GM23338 (cell line): Measurements from ENCODE around the gene PLA2G5. TPM values are rescaled to one million over a fixed set of nuclear protein-coding genes. Genes with fewer than 3 reads are reported as not detected.

ENCODE experiments used
- ATAC-seq: fragments of 200-7000 bp; cut with Tn5 transposase; 3 replicates; pipeline ENCODE4 v1.9.1; 2020
- DNase-seq: peaks from one replicate; pipeline ENCODE4 v3.0.0-alpha.2; 2015; ENCODE audit warnings: low spot score
- H2AFZ ChIP-seq: fragments of 200-600 bp; sonication (generic); 2 replicates; pipeline ENCODE4 v1.8.0; 2016; ENCODE audit warnings: antibody characterized with exemption, mild to moderate bottlenecking, moderate library complexity
- H3F3A ChIP-seq: fragments of 200-600 bp; sonication (generic); replicated peaks from 2 replicates; pipeline ENCODE4 v1.8.0; 2017; ENCODE audit warnings: antibody characterized with exemption, mixed run types, low read depth
- H3K27ac ChIP-seq: fragments of 200-600 bp; sonication (generic); 2 replicates; pipeline ENCODE4 v1.6.1; 2016; ENCODE audit warnings: low read depth
- H3K27me3 ChIP-seq: fragments of 200-600 bp; sonication (generic); 2 replicates; pipeline ENCODE4 v1.8.0; 2016; ENCODE audit warnings: mild to moderate bottlenecking, mixed run types, moderate library complexity; ENCODE audit not compliant: insufficient read depth
- H3K36me3 ChIP-seq: fragments of 200-600 bp; sonication (generic); 2 replicates; pipeline ENCODE4 v1.8.0; 2016; ENCODE audit warnings: mild to moderate bottlenecking; ENCODE audit not compliant: insufficient read depth
- H3K4me1 ChIP-seq: fragments of 200-600 bp; sonication (generic); 2 replicates; pipeline ENCODE4 v1.8.0; 2016; ENCODE audit warnings: mild to moderate bottlenecking, moderate library complexity; ENCODE audit not compliant: insufficient read depth
- H3K4me2 ChIP-seq: fragments of 200-600 bp; sonication (generic); 2 replicates; pipeline ENCODE4 v1.7.1; 2017; ENCODE audit warnings: mixed run types
- H3K4me3 ChIP-seq: fragments of 200-600 bp; sonication (generic); 2 replicates; pipeline ENCODE4 v1.6.1; 2016; ENCODE audit warnings: mixed run types
- H3K79me2 ChIP-seq: fragments of 200-600 bp; sonication (generic); replicated peaks from 2 replicates; pipeline ENCODE4 v1.8.0; 2017; ENCODE audit warnings: mild to moderate bottlenecking; ENCODE audit not compliant: insufficient read depth
- H3K9me2 ChIP-seq: fragments of 200-600 bp; sonication (generic); 2 replicates; pipeline ENCODE4 v1.8.0; 2017; ENCODE audit not compliant: insufficient read depth
- H4K20me1 ChIP-seq: fragments of 200-600 bp; sonication (generic); replicated peaks from 2 replicates; pipeline ENCODE4 v1.8.0; 2017; ENCODE audit warnings: mild to moderate bottlenecking; ENCODE audit not compliant: insufficient read depth
- H3K27ac Mint-ChIP-seq: 2 replicates; pipeline ENCODE4 v1.8.0; 2020; ENCODE audit warnings: inconsistent platforms, mild to moderate bottlenecking, moderate library complexity, mixed read lengths
- H3K27me3 Mint-ChIP-seq: 3 replicates; pipeline ENCODE4 v1.8.0; 2022; ENCODE audit warnings: low read depth, mild to moderate bottlenecking, moderate library complexity, mixed read lengths, inconsistent platforms; ENCODE audit not compliant: insufficient read depth, poor library complexity
- H3K36me3 Mint-ChIP-seq: 3 replicates; pipeline ENCODE4 v1.8.0; 2021; ENCODE audit warnings: low read depth, mild to moderate bottlenecking, inconsistent platforms, moderate library complexity, mixed read lengths
- H3K4me1 Mint-ChIP-seq: 3 replicates; pipeline ENCODE4 v1.8.0; 2020; ENCODE audit warnings: mild to moderate bottlenecking, inconsistent platforms, mixed read lengths
- H3K4me3 Mint-ChIP-seq: 3 replicates; pipeline ENCODE4 v1.8.0; 2021; ENCODE audit warnings: moderate library complexity, mild to moderate bottlenecking, inconsistent platforms, mixed read lengths
- H3K9me3 Mint-ChIP-seq: 3 replicates; pipeline ENCODE4 v1.8.0; 2020; ENCODE audit warnings: moderate library complexity, mild to moderate bottlenecking, inconsistent platforms, mixed read lengths
- CREB1 ChIP-seq: fragments of 250-450 bp; sonication (Bioruptor Pico); IDR thresholded peaks from 2 replicates; pipeline ENCODE4 v1.5.0; 2020; ENCODE audit warnings: low read depth, mild to moderate bottlenecking, moderate library complexity
- EZH2 ChIP-seq: fragments of 200-600 bp; sonication (generic); IDR thresholded peaks from one replicate; pipeline ENCODE4 v1.8.0; 2017; ENCODE audit warnings: antibody characterized with exemption, mild to moderate bottlenecking, low read depth; ENCODE audit not compliant: unreplicated experiment
- EZH2phosphoT487 ChIP-seq: fragments of 200-600 bp; sonication (generic); IDR thresholded peaks from one replicate; pipeline ENCODE4 v1.8.1; 2018; ENCODE audit warnings: antibody characterized with exemption; ENCODE audit not compliant: unreplicated experiment
- JUNB ChIP-seq: IDR thresholded peaks from one replicate; pipeline ENCODE4 v1.6.1; 2016; ENCODE audit warnings: antibody characterized with exemption; ENCODE audit not compliant: unreplicated experiment
- NANOG ChIP-seq: IDR thresholded peaks from 2 replicates; pipeline ENCODE4 v1.6.1; 2016; ENCODE audit warnings: antibody characterized with exemption, borderline replicate concordance
- STAT1 ChIP-seq: IDR thresholded peaks from one replicate; pipeline ENCODE4 v1.6.1; 2016; ENCODE audit warnings: antibody characterized with exemption; ENCODE audit not compliant: unreplicated experiment
- ZNF114 ChIP-seq: fragments of 250-450 bp; sonication (Bioruptor Pico); IDR thresholded peaks from 2 replicates; pipeline ENCODE4 v1.5.0; 2020; ENCODE audit warnings: mild to moderate bottlenecking, moderate library complexity
- ZNF331 ChIP-seq: fragments of 250-450 bp; sonication (Bioruptor Pico); IDR thresholded peaks from 2 replicates; pipeline ENCODE4 v1.5.0; 2020; ENCODE audit warnings: low read depth, mild to moderate bottlenecking, moderate library complexity
- polyA plus RNA-seq: library from polyadenylated mRNA; unstranded; fragments of >200 nt; fragmentation: Nextera tagmentation; extraction: Ambion mirVana; gene quantifications from 2 replicates; pipeline ENCODE4 v1.2.1, GENCODE V29; 2016
- total RNA-seq: library from RNA; depleted of rRNA; stranded (reverse); fragments of >200 nt; shearing (Covaris generic); gene quantifications from 2 replicates; pipeline ENCODE4 v1.2.3, GENCODE V29; 2014
- TF ChIP-seq, protein P1 (sequence below): IDR thresholded peaks from one replicate; pipeline ENCODE4 v1.6.1; 2018; ENCODE audit warnings: antibody characterized with exemption; ENCODE audit not compliant: unreplicated experiment
- TF ChIP-seq, protein P2 (sequence below), 2 experiments: fragments of 200-600 bp in 1 of 2; sonication (generic) in 1 of 2; conservative IDR thresholded peaks; 2 replicates each; pipeline versions ENCODE4 v1.5.1 to v1.6.1; 2016 to 2017; ENCODE audit warnings: antibody characterized with exemption in 2 of 2, low read depth in 2 of 2, mild to moderate bottlenecking in 2 of 2, moderate library complexity in 1 of 2
- TF ChIP-seq, protein P3 (sequence below): fragments of 250-450 bp; sonication (Bioruptor Pico); IDR thresholded peaks from 2 replicates; pipeline ENCODE4 v1.5.0; 2020; ENCODE audit warnings: mild to moderate bottlenecking, moderate library complexity

Gene PLA2G5
- total and polyA plus RNA-seq, 2 experiments from 2014 or later = not detected

DNA sequence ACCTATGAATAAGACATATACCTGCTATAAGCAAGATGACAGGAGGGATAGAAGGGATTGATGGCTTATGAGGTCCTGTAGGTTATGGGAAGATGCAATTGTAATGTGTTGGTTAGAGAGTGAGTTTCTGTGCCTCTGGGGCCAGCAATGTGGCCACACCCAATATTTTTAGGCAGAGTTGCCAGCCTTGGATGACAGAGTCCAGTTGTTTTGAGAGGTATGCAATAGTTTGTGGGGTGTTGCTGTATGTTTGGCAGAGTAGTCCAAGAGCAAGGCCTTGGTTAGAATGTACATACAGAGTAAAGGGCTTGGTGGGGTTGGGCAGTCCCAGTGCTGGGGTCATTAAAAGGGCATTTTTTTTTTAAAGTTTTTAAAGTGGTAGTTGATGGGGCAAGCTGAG lies 36.6 kb upstream of the PLA2G5 start:
- Histone ChIP-seq H4K20me1 (no peaks in the 10 kb centered on the region), H3F3A (no peaks in the 10 kb centered on the region), H3K4me1 (no peaks in the 10 kb centered on the region), H3K79me2 (no peaks in the 10 kb centered on the region), H3K9me2 (peaks cover 7% of the 10 kb centered on the region; the same call in 1 of the 2 replicates), H2AFZ (no peak overlapping the region), H3K4me3 (no peak overlapping the region), H3K4me2 (no peak overlapping the region), H3K27ac (no peak overlapping the region), H3K36me3 (no peaks in the 10 kb centered on the region), H3K27me3 (no peaks in the 10 kb centered on the region)
- H3K27me3 Mint-ChIP-seq = peaks cover 10% of the 10 kb centered on the region
- TF ChIP-seq JUNB (no peak), NANOG (no peak), ZNF331 (CRISPR knock-in tag) (no peak)
- TF ChIP-seq, protein P1, sequence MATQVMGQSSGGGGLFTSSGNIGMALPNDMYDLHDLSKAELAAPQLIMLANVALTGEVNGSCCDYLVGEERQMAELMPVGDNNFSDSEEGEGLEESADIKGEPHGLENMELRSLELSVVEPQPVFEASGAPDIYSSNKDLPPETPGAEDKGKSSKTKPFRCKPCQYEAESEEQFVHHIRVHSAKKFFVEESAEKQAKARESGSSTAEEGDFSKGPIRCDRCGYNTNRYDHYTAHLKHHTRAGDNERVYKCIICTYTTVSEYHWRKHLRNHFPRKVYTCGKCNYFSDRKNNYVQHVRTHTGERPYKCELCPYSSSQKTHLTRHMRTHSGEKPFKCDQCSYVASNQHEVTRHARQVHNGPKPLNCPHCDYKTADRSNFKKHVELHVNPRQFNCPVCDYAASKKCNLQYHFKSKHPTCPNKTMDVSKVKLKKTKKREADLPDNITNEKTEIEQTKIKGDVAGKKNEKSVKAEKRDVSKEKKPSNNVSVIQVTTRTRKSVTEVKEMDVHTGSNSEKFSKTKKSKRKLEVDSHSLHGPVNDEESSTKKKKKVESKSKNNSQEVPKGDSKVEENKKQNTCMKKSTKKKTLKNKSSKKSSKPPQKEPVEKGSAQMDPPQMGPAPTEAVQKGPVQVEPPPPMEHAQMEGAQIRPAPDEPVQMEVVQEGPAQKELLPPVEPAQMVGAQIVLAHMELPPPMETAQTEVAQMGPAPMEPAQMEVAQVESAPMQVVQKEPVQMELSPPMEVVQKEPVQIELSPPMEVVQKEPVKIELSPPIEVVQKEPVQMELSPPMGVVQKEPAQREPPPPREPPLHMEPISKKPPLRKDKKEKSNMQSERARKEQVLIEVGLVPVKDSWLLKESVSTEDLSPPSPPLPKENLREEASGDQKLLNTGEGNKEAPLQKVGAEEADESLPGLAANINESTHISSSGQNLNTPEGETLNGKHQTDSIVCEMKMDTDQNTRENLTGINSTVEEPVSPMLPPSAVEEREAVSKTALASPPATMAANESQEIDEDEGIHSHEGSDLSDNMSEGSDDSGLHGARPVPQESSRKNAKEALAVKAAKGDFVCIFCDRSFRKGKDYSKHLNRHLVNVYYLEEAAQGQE = no peak
- no peak overlapping the region for H3K27ac Mint-ChIP-seq
- H3K9me3 Mint-ChIP-seq = peaks cover 15% of the 10 kb centered on the region
- ATAC-seq (no peak), DNase-seq (no peak)
- H3K4me3 Mint-ChIP-seq = no peak overlapping the region
- H3K4me1 Mint-ChIP-seq = peaks cover 2% of the 10 kb centered on the region
- peaks cover 7% of the 10 kb centered on the region; the same call in 2 of the 3 replicates for H3K36me3 Mint-ChIP-seq

DNA sequence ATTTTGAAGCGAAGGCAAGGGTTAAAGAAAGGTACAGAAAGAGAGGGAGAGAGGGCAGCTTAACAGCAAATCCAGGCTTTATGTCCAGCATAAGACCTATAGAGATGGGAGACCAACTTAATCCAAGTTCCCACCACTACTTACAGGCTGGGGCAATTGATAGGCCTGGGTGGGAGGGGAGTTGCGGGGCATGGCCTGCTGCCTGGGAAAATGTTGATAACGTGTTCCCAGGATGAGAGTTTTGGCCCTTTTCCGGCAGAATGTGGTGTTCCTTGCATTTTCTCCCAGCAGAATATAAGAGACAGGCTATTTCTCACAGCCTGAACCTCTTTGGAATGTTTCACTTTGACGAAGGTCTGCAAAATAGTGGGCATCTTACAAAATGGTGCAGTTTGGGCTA lies 34.9 kb upstream of the PLA2G5 start:
- no peak overlapping the region for H3K4me3 ChIP-seq
- Mint-ChIP-seq H3K4me1 (peaks cover 2% of the 10 kb centered on the region; the same call in 2 of the 3 replicates), H3K4me3 (no peak overlapping the region), H3K9me3 (peaks cover 15% of the 10 kb centered on the region), H3K27me3 (peaks cover 7% of the 10 kb centered on the region), H3K36me3 (peaks cover 7% of the 10 kb centered on the region; the same call in 2 of the 3 replicates), H3K27ac (no peak overlapping the region)
- H4K20me1 ChIP-seq = no peaks in the 10 kb centered on the region
- H3K79me2 ChIP-seq = no peaks in the 10 kb centered on the region
- no peak overlapping the region for H3K4me2 ChIP-seq
- ATAC-seq (no peak), DNase-seq (no peak)
- peaks cover 10% of the 10 kb centered on the region; the same call in 1 of the 2 replicates for H3K9me2 ChIP-seq
- no peaks in the 10 kb centered on the region for H3K27me3 ChIP-seq
- H3F3A ChIP-seq = no peaks in the 10 kb centered on the region
- H3K36me3 ChIP-seq = no peaks in the 10 kb centered on the region
- H3K27ac ChIP-seq = no peak overlapping the region
- H3K4me1 ChIP-seq = no peaks in the 10 kb centered on the region
- H2AFZ ChIP-seq = no peak overlapping the region
- TF ChIP-seq, protein P2, sequence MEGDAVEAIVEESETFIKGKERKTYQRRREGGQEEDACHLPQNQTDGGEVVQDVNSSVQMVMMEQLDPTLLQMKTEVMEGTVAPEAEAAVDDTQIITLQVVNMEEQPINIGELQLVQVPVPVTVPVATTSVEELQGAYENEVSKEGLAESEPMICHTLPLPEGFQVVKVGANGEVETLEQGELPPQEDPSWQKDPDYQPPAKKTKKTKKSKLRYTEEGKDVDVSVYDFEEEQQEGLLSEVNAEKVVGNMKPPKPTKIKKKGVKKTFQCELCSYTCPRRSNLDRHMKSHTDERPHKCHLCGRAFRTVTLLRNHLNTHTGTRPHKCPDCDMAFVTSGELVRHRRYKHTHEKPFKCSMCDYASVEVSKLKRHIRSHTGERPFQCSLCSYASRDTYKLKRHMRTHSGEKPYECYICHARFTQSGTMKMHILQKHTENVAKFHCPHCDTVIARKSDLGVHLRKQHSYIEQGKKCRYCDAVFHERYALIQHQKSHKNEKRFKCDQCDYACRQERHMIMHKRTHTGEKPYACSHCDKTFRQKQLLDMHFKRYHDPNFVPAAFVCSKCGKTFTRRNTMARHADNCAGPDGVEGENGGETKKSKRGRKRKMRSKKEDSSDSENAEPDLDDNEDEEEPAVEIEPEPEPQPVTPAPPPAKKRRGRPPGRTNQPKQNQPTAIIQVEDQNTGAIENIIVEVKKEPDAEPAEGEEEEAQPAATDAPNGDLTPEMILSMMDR (conservative IDR thresholded peaks at IDR 0.05; ENCODE audit: low read depth in 2 of 2) = no peak
- TF ChIP-seq CREB1 (no peak), EZH2 (no peak), ZNF114 (CRISPR knock-in tag) (no peak), STAT1 (no peak), EZH2phosphoT487 (no peak)
- TF ChIP-seq, protein P3, sequence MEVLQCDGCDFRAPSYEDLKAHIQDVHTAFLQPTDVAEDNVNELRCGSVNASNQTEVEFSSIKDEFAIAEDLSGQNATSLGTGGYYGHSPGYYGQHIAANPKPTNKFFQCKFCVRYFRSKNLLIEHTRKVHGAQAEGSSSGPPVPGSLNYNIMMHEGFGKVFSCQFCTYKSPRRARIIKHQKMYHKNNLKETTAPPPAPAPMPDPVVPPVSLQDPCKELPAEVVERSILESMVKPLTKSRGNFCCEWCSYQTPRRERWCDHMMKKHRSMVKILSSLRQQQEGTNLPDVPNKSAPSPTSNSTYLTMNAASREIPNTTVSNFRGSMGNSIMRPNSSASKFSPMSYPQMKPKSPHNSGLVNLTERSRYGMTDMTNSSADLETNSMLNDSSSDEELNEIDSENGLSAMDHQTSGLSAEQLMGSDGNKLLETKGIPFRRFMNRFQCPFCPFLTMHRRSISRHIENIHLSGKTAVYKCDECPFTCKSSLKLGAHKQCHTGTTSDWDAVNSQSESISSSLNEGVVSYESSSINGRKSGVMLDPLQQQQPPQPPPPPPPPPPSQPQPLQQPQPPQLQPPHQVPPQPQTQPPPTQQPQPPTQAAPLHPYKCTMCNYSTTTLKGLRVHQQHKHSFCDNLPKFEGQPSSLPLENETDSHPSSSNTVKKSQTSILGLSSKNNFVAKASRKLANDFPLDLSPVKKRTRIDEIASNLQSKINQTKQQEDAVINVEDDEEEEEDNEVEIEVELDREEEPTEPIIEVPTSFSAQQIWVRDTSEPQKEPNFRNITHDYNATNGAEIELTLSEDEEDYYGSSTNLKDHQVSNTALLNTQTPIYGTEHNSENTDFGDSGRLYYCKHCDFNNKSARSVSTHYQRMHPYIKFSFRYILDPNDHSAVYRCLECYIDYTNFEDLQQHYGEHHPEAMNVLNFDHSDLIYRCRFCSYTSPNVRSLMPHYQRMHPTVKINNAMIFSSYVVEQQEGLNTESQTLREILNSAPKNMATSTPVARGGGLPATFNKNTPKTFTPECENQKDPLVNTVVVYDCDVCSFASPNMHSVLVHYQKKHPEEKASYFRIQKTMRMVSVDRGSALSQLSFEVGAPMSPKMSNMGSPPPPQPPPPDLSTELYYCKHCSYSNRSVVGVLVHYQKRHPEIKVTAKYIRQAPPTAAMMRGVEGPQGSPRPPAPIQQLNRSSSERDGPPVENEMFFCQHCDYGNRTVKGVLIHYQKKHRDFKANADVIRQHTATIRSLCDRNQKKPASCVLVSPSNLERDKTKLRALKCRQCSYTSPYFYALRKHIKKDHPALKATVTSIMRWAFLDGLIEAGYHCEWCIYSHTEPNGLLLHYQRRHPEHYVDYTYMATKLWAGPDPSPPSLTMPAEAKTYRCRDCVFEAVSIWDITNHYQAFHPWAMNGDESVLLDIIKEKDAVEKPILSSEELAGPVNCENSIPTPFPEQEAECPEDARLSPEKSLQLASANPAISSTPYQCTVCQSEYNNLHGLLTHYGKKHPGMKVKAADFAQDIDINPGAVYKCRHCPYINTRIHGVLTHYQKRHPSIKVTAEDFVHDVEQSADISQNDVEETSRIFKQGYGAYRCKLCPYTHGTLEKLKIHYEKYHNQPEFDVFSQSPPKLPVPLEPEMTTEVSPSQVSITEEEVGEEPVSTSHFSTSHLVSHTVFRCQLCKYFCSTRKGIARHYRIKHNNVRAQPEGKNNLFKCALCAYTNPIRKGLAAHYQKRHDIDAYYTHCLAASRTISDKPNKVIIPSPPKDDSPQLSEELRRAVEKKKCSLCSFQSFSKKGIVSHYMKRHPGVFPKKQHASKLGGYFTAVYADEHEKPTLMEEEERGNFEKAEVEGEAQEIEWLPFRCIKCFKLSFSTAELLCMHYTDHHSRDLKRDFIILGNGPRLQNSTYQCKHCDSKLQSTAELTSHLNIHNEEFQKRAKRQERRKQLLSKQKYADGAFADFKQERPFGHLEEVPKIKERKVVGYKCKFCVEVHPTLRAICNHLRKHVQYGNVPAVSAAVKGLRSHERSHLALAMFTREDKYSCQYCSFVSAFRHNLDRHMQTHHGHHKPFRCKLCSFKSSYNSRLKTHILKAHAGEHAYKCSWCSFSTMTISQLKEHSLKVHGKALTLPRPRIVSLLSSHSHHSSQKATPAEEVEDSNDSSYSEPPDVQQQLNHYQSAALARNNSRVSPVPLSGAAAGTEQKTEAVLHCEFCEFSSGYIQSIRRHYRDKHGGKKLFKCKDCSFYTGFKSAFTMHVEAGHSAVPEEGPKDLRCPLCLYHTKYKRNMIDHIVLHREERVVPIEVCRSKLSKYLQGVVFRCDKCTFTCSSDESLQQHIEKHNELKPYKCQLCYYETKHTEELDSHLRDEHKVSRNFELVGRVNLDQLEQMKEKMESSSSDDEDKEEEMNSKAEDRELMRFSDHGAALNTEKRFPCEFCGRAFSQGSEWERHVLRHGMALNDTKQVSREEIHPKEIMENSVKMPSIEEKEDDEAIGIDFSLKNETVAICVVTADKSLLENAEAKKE (CRISPR knock-in tag) = no peak
